ENCODE results near the gene NCR3LG1.

Gene NCR3LG1

DNA sequence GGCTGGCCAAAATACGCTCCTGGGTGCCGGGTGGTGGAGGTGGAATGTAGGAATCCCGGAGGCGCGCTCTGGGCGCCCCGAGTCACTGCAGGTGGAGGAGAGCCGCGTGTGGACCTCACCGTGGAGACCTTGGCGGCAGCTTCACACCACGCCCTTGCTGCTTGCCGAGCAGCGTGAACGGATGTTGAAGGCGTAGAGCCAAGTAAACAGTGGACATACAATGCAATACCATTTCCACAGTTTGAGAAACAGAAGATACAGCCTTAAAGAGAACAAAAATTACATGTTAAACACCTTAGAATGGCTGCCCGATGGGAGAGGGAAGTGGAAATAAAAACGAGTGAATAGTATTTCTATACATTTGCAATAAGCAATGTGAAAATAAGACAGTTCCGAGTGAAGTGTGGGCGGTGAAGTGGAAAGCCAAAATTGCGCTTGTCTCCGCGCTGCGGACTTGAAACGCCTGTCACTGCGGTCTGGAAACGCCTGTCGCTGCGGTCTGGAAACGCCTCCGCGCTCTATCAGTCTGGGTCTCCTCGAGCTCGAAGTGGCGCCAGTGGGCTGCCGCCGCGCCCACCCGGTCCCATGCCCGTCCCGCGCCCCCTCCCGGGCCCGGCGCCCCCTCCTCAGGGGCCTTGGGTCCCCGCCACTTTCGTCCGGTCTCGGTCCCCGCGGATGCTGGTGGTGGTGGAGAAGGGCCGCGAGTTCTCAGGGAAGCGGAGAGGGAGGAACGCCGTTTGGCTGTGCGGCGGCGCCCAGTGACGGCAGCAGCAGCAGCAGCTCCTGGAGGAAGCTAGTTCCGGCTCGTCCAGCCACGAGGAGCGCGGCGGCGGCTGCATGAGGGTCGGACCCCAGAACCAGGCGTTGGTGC, 1.6 kb downstream of the NCR3LG1 start:
- TF ChIP-seq, protein P1, sequence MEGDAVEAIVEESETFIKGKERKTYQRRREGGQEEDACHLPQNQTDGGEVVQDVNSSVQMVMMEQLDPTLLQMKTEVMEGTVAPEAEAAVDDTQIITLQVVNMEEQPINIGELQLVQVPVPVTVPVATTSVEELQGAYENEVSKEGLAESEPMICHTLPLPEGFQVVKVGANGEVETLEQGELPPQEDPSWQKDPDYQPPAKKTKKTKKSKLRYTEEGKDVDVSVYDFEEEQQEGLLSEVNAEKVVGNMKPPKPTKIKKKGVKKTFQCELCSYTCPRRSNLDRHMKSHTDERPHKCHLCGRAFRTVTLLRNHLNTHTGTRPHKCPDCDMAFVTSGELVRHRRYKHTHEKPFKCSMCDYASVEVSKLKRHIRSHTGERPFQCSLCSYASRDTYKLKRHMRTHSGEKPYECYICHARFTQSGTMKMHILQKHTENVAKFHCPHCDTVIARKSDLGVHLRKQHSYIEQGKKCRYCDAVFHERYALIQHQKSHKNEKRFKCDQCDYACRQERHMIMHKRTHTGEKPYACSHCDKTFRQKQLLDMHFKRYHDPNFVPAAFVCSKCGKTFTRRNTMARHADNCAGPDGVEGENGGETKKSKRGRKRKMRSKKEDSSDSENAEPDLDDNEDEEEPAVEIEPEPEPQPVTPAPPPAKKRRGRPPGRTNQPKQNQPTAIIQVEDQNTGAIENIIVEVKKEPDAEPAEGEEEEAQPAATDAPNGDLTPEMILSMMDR (IDR thresholded peaks at IDR 0.05; ENCODE audit: insufficient read depth, low read depth, low read length, missing control alignments): no peak
- H3K4me3 ChIP-seq (ENCODE audit: low read length): peak overlapping the region; percentile 63
- peak; percentile 76 for DNase-seq (ENCODE audit: low read depth)

DNA sequence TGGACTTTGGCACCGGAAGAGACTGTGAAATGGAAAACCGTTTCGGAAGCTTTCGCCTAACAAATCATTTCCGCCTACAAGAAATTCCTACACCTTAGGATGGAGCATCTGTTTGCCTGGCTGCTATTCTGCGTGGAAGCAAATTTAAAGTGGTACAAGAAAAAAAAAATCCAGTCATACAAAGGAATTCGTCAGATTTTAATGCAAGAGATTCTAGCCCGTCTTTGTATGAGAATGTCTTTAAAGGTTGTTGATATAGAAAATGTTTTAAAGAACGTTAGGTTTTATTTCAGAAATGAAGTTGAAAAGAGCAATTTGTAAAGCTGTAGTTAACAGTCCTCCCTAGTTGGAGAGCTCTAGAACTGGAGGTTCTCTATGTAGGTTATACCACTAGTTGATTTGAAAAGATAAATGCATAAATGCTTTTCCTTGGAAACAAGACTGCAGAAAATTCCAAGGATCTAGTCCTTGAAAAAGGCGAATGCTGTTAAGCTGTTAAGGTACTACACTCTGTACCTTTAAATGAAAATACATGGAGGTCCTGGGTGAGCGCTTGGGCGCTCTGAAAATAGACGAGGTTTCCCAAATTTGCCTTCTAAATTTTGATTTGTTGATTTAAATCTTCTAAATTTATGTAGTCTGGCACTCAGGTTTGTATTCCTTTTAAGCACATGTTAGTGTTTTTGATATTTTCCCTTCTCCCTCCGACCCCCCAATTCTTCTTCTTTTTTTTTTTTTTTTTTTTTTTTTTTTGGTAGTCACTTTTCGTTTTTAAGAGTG, 2.4 kb downstream of the NCR3LG1 start:
- H3K4me3 ChIP-seq (ENCODE audit: low read length): peak overlapping the region; percentile 63
- TF ChIP-seq, protein P1 (IDR thresholded peaks at IDR 0.05; ENCODE audit: insufficient read depth, low read depth, low read length, missing control alignments): no peak
- DNase-seq (ENCODE audit: low read depth): no peak

DNA sequence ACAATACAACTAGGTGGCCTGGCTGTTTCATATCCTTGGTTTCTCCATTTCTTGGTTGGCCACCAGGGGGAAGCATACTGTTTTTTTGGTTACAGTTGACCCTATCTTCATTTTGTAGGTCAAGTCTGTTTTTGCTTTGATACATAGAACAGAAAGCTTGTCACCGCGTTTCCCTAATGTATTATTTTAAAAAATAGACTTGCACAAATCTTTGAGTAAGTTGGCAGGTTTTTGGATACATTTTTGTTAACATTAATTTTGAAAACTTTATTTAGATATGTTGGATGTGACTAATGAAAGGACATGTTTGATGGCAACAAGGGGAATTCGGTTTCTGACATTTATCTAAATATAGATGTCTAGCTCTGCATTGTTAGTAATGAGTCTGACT, 3.0 kb downstream of the NCR3LG1 start:
- DNase-seq (ENCODE audit: low read depth): peak; percentile 80
- TF ChIP-seq, protein P1 (IDR thresholded peaks at IDR 0.05; ENCODE audit: insufficient read depth, low read depth, low read length, missing control alignments): peak; percentile 68
- peak overlapping the region; percentile 63 for H3K4me3 ChIP-seq (ENCODE audit: low read length)

DNA sequence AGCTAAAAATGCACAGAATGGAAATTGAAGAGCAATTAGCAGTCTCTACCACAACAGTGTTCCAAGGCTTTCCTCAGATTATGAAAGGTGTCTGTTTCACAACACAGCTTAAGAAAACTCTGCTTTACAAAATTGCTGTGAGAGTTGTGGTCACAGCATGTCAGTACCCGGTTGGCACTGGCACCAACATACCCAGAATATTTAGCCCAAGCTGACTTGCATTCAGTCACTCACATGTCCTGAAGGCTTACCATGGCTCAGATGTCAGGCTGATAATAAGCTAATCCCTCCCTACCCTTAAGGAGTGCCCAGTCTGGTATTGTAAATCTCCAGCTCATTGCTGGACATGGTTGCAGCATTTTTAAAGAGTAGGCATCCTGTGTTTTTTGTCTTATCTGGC, 14.9 kb downstream of the NCR3LG1 start:
- peak; percentile 58 for DNase-seq (ENCODE audit: low read depth)
- H3K4me3 ChIP-seq (ENCODE audit: low read length): no peak overlapping the region
- TF ChIP-seq, protein P1 (IDR thresholded peaks at IDR 0.05; ENCODE audit: insufficient read depth, low read depth, low read length, missing control alignments): no peak

DNA sequence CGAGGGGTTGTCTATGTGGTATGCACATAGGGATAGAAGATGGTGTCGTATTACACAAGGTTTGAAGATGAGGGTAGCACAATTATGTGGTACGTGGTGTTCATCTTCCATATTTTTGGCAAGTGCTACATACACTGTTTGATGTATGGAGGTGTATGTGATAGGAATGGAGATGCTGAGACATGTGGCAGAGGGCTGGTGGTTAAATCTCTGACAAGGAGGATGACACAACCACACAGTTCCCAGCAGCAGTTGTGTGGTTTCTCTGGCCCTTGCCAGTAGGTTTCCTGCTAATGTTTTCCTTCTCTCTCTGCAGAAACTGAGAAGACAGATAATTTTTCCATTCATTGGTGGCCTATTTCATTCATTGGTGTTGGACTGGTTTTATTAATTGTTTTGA, 17.0 kb downstream of the NCR3LG1 start:
- DNase-seq (ENCODE audit: low read depth): no peak

DNA sequence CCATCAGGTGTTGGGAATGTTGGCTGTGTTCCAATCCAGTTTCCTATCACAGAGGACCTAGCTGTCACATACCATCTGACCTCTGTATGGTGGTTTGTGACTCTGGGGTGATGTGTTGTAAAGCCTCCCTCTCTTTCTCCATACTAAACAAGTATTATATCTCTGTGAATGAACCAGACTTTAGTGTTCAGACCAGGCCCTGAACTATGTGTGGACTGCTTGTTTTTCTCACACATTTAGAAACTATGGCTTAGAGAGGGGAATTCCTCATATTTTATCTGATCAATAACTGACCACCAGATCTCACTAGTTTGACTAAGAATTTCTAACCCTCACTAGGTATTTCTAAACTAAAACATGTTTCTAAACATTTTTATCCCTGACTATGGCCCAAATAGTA, 17.5 kb downstream of the NCR3LG1 start:
- no peak overlapping the region for H3K4me3 ChIP-seq (ENCODE audit: low read length)
- TF ChIP-seq, protein P1 (IDR thresholded peaks at IDR 0.05; ENCODE audit: insufficient read depth, low read depth, low read length, missing control alignments): no peak
- no peak for DNase-seq (ENCODE audit: low read depth)

More for the DNA sequence above, 17.0 kb downstream of the NCR3LG1 start:
- TF ChIP-seq, protein P1 (IDR thresholded peaks at IDR 0.05; ENCODE audit: insufficient read depth, low read depth, low read length, missing control alignments): no peak
- no peak overlapping the region for H3K4me3 ChIP-seq (ENCODE audit: low read length)
